Measurements from ENCODE around the gene URI1.

Gene URI1

GRCh38 chr19:29967623-29968022 lies 25.6 kb downstream of the URI1 start:
- peak in 3 of 56 donors; percentile 3 to 6 (median 5) for DNase-seq

- no peak for DNase-seq
These were observed 27.9 kb downstream of the URI1 start for GRCh38 chr19:29969891-29970290.

GRCh38 chr19:29971002-29971401 lies 29.0 kb downstream of the URI1 start:
- DNase-seq = no peak

- DNase-seq = no peak
These were observed 29.6 kb downstream of the URI1 start for GRCh38 chr19:29971648-29972047.

- DNase-seq = no peak
These were observed 32.7 kb downstream of the URI1 start for GRCh38 chr19:29974701-29975100.

DNA sequence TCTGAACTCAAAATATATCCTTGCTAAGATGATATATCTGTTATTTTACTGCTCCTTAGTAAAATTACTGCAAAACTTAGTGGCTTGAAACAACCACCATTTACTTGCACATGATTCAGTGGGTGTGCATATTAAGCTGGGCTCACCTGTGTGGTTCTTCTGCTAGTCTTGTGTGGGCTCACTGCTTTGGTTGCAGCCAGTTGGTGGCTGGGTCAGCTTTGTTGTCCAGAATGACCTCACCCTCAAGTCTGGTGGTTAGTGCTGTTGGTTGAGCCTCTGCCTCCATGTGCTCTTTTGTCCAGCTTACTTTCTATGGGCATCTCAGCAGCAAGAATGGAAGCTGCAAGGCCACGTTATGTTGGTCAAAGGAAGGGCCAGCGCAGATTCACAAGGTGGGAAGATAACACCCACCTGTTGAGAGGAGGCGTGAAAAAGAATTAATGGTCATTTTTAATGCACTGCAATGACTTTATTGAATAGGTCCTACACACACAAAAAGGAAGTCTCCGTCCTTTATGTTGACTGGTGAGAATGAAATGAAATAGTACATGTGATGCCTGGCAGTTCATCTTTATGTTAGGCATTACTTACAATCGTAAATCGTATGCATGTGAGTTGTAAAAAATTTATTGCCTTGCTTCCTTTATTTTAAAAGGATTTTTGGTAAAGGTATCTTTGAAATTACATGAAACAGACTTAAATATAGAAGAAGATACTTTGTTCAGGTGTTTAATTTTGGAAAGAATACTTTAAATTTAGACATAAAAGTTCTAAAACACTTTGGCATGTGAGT lies 34.3 kb downstream of the URI1 start:
- DNase-seq = no peak

GRCh38 chr19:29978080-29978479 lies 36.0 kb downstream of the URI1 start:
- DNase-seq = no peak

- DNase-seq = no peak
These were observed 41.5 kb downstream of the URI1 start for GRCh38 chr19:29983568-29983967.

DNA sequence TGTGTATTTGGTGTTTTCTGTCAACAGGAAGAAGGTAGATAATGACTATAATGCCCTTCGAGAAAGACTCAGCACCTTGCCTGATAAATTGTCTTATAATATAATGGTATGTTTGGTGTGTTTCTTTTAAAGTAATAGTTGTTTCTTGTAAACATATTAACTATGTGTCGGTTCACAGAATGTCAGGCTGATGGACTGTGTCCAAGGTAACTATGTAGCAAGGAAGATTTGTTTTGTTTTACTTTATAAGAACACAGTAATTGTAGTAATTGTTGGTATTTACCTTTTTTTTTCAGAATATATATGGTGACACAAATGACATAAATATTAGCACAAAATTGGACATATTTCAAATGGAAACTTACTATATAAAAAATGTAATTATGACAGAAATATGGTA lies 43.2 kb downstream of the URI1 start:
- no peak for DNase-seq

DNA sequence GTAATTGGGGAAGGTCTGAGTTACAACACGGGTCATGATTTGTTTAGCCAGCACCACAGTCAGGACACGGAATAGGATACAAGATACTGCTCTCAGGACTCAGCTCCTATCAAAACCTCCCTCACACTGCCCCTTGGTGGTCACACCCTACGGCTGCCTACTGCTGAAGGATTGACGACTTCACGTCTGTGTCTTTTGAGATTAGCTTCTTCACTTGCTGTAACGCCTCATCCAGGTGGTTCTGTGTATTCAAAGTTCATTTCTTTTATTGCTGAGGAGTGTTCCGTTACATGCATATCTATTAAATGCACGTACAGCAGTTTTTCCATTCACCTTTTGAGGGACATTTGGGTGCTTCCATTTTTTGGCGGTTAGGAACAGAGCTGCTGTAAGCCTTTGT lies 46.3 kb downstream of the URI1 start:
- DNase-seq = no peak

- DNase-seq = no peak
These were observed 50.3 kb downstream of the URI1 start for GRCh38 chr19:29992233-29992867.

- DNase-seq = no peak
These were observed 57.5 kb downstream of the URI1 start for GRCh38 chr19:29999490-29999889.

GRCh38 chr19:30000862-30001261 lies 58.8 kb downstream of the URI1 start:
- no peak for DNase-seq

DNA sequence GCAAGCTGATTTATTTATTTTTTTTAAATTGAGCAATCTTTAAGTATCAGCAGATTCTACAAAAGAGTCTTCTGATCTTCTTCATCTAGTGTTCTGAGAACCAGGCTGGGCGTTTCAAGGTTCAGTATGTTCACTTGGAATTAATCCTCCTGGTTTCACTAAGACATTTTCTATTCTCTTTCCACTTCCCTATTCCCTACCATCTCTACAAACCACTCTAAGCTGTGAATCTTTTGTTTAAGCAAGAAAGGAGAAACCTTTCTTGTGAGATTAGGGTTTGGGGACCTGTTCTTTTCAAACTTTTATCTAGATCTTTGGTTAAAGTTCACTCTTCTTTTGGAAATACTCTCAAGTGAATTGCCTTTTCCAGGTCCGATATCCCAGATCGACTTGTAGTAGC lies 59.3 kb downstream of the URI1 start:
- DNase-seq = no peak

- no peak for DNase-seq
These were observed 59.8 kb downstream of the URI1 start for GRCh38 chr19:30001791-30002190.

DNA sequence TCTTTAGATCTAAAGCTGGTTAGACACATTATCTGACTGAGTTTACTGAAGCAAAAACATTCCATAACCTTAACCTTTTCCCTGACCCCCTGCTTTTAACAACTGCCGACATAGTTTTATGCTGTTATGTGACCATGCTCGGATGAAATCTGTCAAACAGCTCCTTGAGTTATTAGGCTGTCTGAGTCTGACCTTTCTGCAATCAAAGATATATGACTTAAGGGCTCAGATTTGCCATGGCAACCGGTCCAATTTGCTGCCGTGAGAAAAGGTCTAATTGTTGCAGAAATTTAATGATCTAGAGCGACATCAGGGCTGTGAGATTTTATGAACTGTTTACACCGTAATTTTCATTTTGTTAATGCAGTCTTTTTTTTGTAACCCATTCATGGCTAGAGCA lies 61.8 kb downstream of the URI1 start:
- no peak for DNase-seq

DNA sequence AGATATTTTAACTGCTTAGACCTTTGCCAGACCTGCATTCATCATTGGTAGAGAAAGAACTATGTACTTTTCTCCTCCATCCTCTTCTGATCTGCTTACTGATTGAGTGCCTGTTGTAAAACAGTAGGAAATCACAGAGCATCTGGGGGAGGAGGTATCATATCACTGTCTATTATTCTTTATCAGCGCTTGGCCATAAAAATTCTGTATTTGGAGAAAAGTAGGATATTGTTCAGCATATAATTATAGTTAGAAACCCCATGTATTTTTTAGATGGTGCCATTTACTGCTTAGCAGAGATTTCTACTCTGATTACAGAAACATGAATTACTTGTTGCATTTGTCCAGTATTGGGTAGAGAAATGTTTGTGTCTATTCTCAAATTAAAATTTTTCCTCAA lies 62.4 kb downstream of the URI1 start:
- no peak for DNase-seq

DNA sequence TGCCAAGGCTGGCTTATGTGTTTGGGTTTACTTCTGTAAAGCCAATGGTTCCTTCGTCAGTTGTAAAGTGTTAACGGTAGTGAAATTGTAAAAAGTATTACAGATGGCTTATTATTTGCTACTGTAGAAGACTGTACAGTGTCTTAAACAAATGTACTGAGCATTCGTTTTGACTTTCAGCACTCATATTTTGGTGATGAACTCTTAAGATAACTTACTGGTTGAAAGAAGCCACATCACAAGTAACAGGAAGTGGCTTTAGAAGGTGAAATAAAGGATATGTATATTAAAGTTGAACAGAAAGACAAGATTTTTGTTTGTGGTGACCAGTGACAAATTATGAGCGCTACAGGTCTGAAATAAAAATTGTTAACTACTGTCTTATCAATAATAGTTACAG lies 64.2 kb downstream of the URI1 start:
- no peak for DNase-seq

GRCh38 chr19:30008169-30008568 lies 66.1 kb downstream of the URI1 start:
- DNase-seq = no peak

DNA sequence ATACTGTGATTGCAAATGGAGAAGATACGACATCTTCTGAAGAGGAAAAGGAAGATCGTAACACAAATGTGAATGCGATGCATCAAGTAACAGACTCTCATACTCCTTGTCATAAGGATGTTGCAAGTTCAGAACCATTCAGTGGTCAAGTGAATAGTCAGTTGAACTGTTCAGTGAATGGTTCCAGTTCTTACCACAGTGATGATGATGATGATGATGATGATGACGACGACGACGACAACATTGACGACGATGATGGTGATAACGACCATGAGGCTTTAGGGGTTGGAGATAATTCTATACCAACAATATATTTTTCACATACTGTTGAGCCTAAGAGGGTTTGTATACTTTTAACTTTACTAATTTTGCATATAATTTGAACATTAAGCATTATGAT lies 67.0 kb downstream of the URI1 start:
- no peak for DNase-seq

DNA sequence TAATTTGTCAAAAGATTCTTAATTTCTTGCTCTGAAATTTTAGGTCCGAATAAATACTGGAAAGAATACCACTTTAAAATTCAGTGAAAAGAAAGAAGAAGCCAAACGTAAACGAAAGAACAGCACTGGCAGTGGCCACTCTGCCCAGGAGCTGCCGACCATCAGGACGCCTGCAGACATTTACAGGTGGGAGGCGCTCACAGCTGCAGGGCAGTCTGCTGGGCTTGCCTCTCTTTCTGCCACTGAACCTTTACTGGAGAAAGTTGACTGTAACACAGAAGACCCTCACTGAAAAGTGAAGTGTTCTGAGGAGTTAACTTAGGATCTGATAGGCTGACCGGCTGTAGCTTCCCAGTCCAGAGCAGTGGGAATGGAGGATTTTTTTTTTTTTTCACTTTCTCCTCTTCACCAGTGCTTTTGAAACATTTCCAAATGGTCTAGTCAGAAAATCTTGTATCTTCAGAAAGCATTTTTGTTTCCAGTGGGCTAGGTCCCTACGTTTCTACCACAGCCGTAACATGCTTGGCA lies 69.1 kb downstream of the URI1 start:
- DNase-seq = no peak

DNA sequence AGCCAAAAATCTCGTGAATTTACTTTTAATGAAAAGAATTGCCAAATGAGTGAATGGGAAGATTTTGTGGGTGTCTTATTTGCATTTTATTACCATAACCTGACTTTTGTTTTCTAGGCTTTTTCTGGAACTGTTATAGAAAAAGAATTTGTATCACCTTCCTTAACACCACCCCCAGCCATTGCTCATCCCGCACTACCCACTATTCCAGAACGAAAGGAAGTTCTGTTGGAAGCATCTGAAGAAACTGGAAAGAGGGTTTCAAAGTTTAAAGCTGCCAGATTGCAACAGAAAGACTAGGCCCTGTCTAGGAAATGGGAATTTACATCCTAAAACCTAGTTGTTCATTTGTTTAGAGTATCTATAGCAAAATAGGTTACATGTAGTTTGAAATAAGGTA lies 72.7 kb downstream of the URI1 start:
- peak in 2 of 56 donors; percentile 1 to 2 for DNase-seq

GRCh38 chr19:30017172-30017571 lies 75.1 kb downstream of the URI1 start:
- DNase-seq = no peak

All from nucleus accumbens (tissue), 56 donors.